H9 (cell line): ENCODE measurements around the gene APOM. TPM values are rescaled to one million over a fixed set of nuclear protein-coding genes. Genes with fewer than 3 reads are reported as not detected.

Experiments
- DNase-seq: peaks from one replicate; pipeline ENCODE4 v3.0.0-alpha.2; 2017
- H2AFZ ChIP-seq: one replicate; pipeline ENCODE4 v1.6.1; 2013; ENCODE audit warnings: mild to moderate bottlenecking, low read length, control low read depth, moderate library complexity
- H2AK5ac ChIP-seq: 2 replicates; pipeline ENCODE4 v1.6.1; 2013; ENCODE audit warnings: low read length, control low read depth, mixed read lengths; ENCODE audit not compliant: insufficient read length
- H2BK120ac ChIP-seq: one replicate; pipeline ENCODE4 v1.6.1; 2013; ENCODE audit warnings: low read depth, mild to moderate bottlenecking, low read length, control low read depth, inconsistent platforms; ENCODE audit not compliant: poor library complexity, severe bottlenecking
- H2BK12ac ChIP-seq: 2 replicates; pipeline ENCODE4 v1.6.1; 2013; ENCODE audit warnings: low read length, control low read depth, mixed read lengths, low read depth; ENCODE audit not compliant: insufficient read length
- H2BK15ac ChIP-seq: 2 replicates; pipeline ENCODE4 v1.6.1; 2013; ENCODE audit warnings: low read depth, low read length, control low read depth
- H2BK20ac ChIP-seq: one replicate; pipeline ENCODE4 v1.6.1; 2013; ENCODE audit warnings: low read depth, mild to moderate bottlenecking, low read length, control low read depth, inconsistent platforms; ENCODE audit not compliant: poor library complexity, severe bottlenecking
- H2BK5ac ChIP-seq: 2 replicates; pipeline ENCODE4 v1.6.1; 2013; ENCODE audit warnings: low read length, control low read depth, mixed read lengths; ENCODE audit not compliant: insufficient read length
- H3K14ac ChIP-seq: 2 replicates; pipeline ENCODE4 v1.6.1; 2013; ENCODE audit warnings: low read length, control low read depth; ENCODE audit not compliant: insufficient read depth
- H3K18ac ChIP-seq: 2 replicates; pipeline ENCODE4 v1.6.1; 2013; ENCODE audit warnings: low read depth, mild to moderate bottlenecking, mixed read lengths, low read length, control low read depth; ENCODE audit not compliant: insufficient read length
- H3K23ac ChIP-seq: 2 replicates; pipeline ENCODE4 v1.6.1; 2013; ENCODE audit warnings: low read length, control low read depth, mixed read lengths, low read depth; ENCODE audit not compliant: insufficient read length
- H3K23me2 ChIP-seq: 2 replicates; pipeline ENCODE4 v1.6.1; 2013; ENCODE audit warnings: low read depth, mild to moderate bottlenecking, mixed read lengths, low read length, control low read depth; ENCODE audit not compliant: insufficient read length, poor library complexity, severe bottlenecking
- H3K27ac ChIP-seq: 2 replicates; pipeline ENCODE4 v1.5.1; 2013; ENCODE audit warnings: low read length, control low read depth, mixed read lengths, low read depth; ENCODE audit not compliant: insufficient read length
- H3K27me3 ChIP-seq: 2 replicates; pipeline ENCODE4 v1.6.1; 2013; ENCODE audit warnings: low read length, control low read depth, inconsistent platforms; ENCODE audit not compliant: insufficient read depth
- H3K4ac ChIP-seq: 2 replicates; pipeline ENCODE4 v1.6.1; 2013; ENCODE audit warnings: low read depth, mild to moderate bottlenecking, control low read depth, inconsistent platforms, low read length, moderate library complexity
- H3K4me1 ChIP-seq: 2 replicates; pipeline ENCODE4 v1.6.1; 2013; ENCODE audit warnings: low read length, control low read depth, inconsistent platforms; ENCODE audit not compliant: insufficient read depth
- H3K4me2 ChIP-seq: 2 replicates; pipeline ENCODE4 v1.6.1; 2013; ENCODE audit warnings: low read length, control low read depth, mixed read lengths; ENCODE audit not compliant: insufficient read length, insufficient read depth
- H3K56ac ChIP-seq: 2 replicates; pipeline ENCODE4 v1.6.1; 2013; ENCODE audit warnings: low read depth, mild to moderate bottlenecking, mixed read lengths, low read length, control low read depth; ENCODE audit not compliant: insufficient read length
- H3K79me1 ChIP-seq: 2 replicates; pipeline ENCODE4 v1.6.1; 2013; ENCODE audit warnings: low read depth, mild to moderate bottlenecking, moderate library complexity, low read length, control low read depth, inconsistent platforms; ENCODE audit not compliant: insufficient read depth, poor library complexity, severe bottlenecking
- H3K79me2 ChIP-seq: 2 replicates; pipeline ENCODE4 v1.6.1; 2013; ENCODE audit warnings: low read length, control low read depth, inconsistent platforms; ENCODE audit not compliant: insufficient read depth
- H3K9ac ChIP-seq: 2 replicates; pipeline ENCODE4 v1.6.1; 2013; ENCODE audit warnings: low read length, control low read depth, mixed read lengths; ENCODE audit not compliant: insufficient read length; ENCODE audit errors: extremely low read depth
- H3K9me3 ChIP-seq: one replicate; pipeline ENCODE4 v1.6.1; 2013; ENCODE audit warnings: low read depth, low read length, inconsistent platforms; ENCODE audit not compliant: control insufficient read depth
- H3T11ph ChIP-seq: one replicate; pipeline ENCODE4 v1.6.1; 2013; ENCODE audit warnings: mild to moderate bottlenecking, low read length, control low read depth, inconsistent platforms
- H4K20me1 ChIP-seq: one replicate; pipeline ENCODE4 v1.6.1; 2013; ENCODE audit not compliant: control insufficient read depth, insufficient read length, insufficient read depth
- H4K5ac ChIP-seq: 2 replicates; pipeline ENCODE4 v1.6.1; 2013; ENCODE audit warnings: low read depth, mild to moderate bottlenecking, mixed read lengths, low read length, control low read depth; ENCODE audit not compliant: insufficient read length
- H4K8ac ChIP-seq: replicated peaks from 2 replicates; pipeline ENCODE4 v1.6.1; 2013; ENCODE audit warnings: low read length, control low read depth, mixed read lengths, low read depth; ENCODE audit not compliant: insufficient read length
- H4K91ac ChIP-seq: 2 replicates; pipeline ENCODE4 v1.6.1; 2013; ENCODE audit warnings: low read depth, mild to moderate bottlenecking, moderate library complexity, mixed read lengths, low read length, control low read depth; ENCODE audit not compliant: insufficient read length
- H3K27ac Mint-ChIP-seq, 3 experiments: 2 replicates in 2 of 3; 3 replicates in 1 of 3; pipeline ENCODE4 v1.8.0; 2020 to 2021; ENCODE audit warnings: mixed read lengths in 3 of 3, mild to moderate bottlenecking in 1 of 3, moderate library complexity in 1 of 3
- H3K27me3 Mint-ChIP-seq: 2 replicates; pipeline ENCODE4 v1.8.0; 2021; ENCODE audit warnings: low read depth, mild to moderate bottlenecking, moderate library complexity, mixed read lengths
- H3K36me3 Mint-ChIP-seq, 3 experiments: 2 replicates in 2 of 3; 3 replicates in 1 of 3; pipeline ENCODE4 v1.8.0; 2020 to 2021; ENCODE audit warnings: low read depth in 3 of 3, mixed read lengths in 3 of 3; ENCODE audit not compliant: insufficient read depth in 1 of 3
- H3K4me1 Mint-ChIP-seq, 2 experiments: 2 replicates each; pipeline ENCODE4 v1.8.0; 2020; ENCODE audit warnings: mixed read lengths in 2 of 2
- H3K4me3 Mint-ChIP-seq, 2 experiments: 2 replicates in 1 of 2; 3 replicates in 1 of 2; pipeline ENCODE4 v1.8.0; 2020 to 2021; ENCODE audit warnings: mild to moderate bottlenecking in 2 of 2, mixed read lengths in 2 of 2, moderate library complexity in 1 of 2
- H3K9me3 Mint-ChIP-seq, 2 experiments: 2 replicates in 1 of 2; 3 replicates in 1 of 2; pipeline ENCODE4 v1.8.0; 2020; ENCODE audit warnings: mild to moderate bottlenecking in 2 of 2, mixed read lengths in 2 of 2, moderate library complexity in 1 of 2
- WGBS: extraction: QIAGEN DNeasy Blood & Tissue Kit; methylation state at CpG from one replicate; pipeline ENCODE4 v1.1.7; 2013; ENCODE audit warnings: missing lambda C conversion rate, low lambda C conversion rate, mixed read lengths; ENCODE audit not compliant: insufficient read length; ENCODE audit errors: extremely low coverage; 5-methylcytosine and 5-hydroxymethylcytosine counted together
- total RNA-seq: library from RNA; stranded (reverse); gene quantifications from 2 replicates; pipeline ENCODE4 v1.2.1, GENCODE V29; 2021
- TF ChIP-seq, protein P1 (sequence below): fragments of 200-600 bp; sonication (generic); conservative IDR thresholded peaks from 3 replicates; pipeline ENCODE4 v1.8.0; 2021; ENCODE audit warnings: antibody characterized with exemption, mild to moderate bottlenecking

APOM gene
- total RNA-seq, 1 experiment from 2014 or later = 3.6 TPM

DNA sequence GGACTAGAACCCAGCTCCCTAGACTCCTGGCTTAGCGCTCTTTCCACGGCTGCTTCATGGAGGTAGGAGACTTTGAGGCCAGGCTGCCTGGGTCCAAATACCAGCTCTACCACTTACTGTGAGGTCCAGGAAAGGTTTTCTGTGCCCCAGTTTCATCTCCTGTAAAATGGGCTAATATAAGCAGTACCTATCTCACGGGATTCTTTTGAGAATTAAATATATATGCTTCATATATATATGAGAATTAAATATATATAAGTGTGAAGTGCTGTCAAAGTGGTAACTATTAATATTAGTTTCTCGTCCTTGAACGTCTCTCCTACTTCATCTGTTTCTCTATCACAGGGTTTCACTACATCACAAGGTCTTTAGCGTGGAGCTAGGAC is 35.4 kb downstream of the APOM start:
- no peak overlapping the region for H2BK12ac ChIP-seq
- TF ChIP-seq, protein P1, sequence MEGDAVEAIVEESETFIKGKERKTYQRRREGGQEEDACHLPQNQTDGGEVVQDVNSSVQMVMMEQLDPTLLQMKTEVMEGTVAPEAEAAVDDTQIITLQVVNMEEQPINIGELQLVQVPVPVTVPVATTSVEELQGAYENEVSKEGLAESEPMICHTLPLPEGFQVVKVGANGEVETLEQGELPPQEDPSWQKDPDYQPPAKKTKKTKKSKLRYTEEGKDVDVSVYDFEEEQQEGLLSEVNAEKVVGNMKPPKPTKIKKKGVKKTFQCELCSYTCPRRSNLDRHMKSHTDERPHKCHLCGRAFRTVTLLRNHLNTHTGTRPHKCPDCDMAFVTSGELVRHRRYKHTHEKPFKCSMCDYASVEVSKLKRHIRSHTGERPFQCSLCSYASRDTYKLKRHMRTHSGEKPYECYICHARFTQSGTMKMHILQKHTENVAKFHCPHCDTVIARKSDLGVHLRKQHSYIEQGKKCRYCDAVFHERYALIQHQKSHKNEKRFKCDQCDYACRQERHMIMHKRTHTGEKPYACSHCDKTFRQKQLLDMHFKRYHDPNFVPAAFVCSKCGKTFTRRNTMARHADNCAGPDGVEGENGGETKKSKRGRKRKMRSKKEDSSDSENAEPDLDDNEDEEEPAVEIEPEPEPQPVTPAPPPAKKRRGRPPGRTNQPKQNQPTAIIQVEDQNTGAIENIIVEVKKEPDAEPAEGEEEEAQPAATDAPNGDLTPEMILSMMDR = no peak

More for the DNA sequence above, 35.4 kb downstream of the APOM start:
- no peak for DNase-seq
- Histone ChIP-seq H2BK20ac (no peak overlapping the region), H4K20me1 (no peaks in the 10 kb centered on the region), H4K91ac (no peak overlapping the region), H3K9me3 (no peaks in the 10 kb centered on the region), H3K27me3 (no peaks in the 10 kb centered on the region), H2BK5ac (no peak overlapping the region), H4K8ac (no peak overlapping the region), H3K27ac (no peak overlapping the region), H2AFZ (no peak overlapping the region), H3K79me1 (no peaks in the 10 kb centered on the region), H3K4ac (no peak overlapping the region), H3K79me2 (no peaks in the 10 kb centered on the region), H3K56ac (no peak overlapping the region), H3K4me2 (no peak overlapping the region), H4K5ac (no peak overlapping the region), H3K23me2 (no peaks in the 10 kb centered on the region), H2BK120ac (no peak overlapping the region), H3T11ph (no peak overlapping the region), H3K4me1 (no peaks in the 10 kb centered on the region), H3K18ac (no peak overlapping the region), H3K23ac (no peak overlapping the region), H2AK5ac (no peak overlapping the region), H2BK15ac (no peak overlapping the region), H3K14ac (no peak overlapping the region), H3K9ac (no peak overlapping the region)
- Mint-ChIP-seq H3K27ac (no peak overlapping the region), H3K9me3 (no peaks in the 10 kb centered on the region; a peak in 1 of 5 replicates), H3K4me1 (peaks cover 5 to 10% of the 10 kb centered on the region in 2 experiments; a peak in 3 of 4 replicates), H3K27me3 (no peaks in the 10 kb centered on the region), H3K36me3 (peaks cover 14 to 61% (median 45%) of the 10 kb centered on the region in 3 experiments; a peak in 6 of 7 replicates), H3K4me3 (no peak overlapping the region)
- WGBS = no CpG with 5 or more reads among the region's 6 CpGs
